ENCODE results near the gene DYNC1H1.
A peak's percentile ranks its signal among the peaks of the same experiment; 100 is the strongest.

The DYNC1H1 gene

DNA sequence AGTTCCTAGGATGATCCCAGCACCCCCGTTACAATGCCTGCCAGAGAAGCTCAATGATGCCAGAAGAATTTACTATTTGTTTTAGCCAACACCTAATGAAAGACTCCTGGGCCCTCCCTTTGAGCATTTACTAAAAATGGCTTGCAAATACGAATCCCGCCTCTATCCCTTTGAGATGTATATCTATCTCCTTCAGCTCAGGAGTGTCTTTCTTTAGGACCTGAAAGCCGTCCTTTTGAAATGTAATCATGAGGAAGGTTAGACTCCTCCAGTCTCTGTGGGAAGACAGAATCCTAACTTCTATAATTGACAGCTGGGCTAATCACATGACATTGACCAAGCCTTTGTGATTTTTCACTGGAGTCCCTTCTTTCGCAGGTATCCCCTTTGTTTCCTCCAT is 19.2 kb upstream of the DYNC1H1 start:
- DNase-seq, result no peak

DNA sequence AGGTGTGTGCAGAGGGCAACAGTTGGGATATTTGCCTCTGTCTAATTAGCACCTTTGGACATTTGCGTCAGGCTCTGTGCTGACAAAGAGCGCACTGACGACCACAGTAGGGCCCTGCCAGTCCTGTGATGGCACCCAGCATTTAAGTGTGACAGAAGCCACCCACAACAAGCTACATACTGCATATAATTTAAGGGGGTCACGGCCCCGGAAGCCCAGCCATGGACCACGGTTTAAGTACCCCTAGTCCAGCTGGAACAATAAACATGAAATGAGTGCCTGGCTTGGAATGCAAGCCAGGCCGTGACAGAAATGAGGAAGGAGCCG is 16.8 kb upstream of the DYNC1H1 start:
- peak; percentile 30 for DNase-seq

DNA sequence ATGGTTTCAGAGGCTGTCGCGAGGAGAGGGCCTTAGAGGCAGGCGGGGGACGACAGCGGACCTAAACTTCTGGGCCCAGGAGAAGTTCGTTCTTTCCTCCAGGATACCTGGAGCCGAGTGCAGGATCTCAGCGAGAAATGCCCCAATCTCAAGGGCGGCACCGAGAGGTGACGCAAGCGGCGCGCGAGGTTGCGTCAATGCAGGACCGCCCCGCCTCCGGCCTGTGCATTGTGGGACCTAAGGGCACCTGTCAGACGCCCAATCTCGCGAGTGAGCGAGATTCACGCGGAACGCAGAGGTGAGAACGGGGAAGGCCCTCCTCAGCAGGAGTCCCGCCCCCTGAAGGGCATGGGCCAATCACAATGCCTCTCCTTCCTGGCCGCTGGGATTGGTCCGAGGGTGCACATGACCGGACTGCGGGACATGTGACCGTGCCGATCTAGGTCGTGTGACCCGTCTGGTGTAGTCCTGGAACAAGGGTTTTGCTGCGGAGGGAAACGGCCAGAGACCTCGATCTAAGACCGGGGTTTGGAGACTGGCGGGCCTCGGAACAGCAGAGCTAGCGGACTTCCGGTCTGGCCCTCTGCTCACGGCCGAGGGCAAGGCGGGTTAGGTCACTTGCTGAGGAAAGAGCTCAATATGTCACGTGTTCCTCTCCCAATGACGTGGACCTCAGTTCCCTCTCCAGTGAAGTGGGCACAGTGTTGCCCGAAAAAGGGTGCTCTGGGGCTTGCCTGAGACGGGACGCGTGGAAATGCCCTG is 16.3 kb upstream of the DYNC1H1 start:
- peak; percentile 100 for DNase-seq

DNA sequence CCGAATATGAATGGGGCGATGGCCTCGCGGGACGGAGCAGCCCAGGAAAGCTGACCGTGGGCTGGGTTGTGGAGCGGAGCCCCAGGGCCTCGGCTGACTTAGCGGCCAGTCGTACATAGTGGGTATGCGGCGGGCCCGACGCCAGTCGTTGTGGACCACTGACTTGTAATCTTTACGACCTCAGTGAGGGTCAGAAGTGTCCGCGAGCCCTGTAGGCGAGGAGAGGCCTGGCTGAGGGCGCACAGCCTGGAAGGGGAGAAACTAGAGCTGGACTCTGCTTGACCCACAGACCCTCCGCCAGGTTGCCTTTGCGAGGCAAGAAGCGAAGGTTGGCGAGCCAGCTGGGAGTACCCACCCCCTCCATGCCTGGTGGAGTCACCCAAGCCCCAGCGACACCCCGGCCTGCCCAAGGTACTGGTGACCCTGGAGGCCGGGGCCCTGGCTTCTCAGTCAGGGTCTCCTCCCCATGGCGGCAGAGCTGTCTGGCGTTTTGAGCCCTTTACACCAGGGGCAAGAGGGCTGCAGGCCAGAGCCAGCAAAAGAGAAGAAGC is 15.6 kb upstream of the DYNC1H1 start:
- no peak for DNase-seq

DNA sequence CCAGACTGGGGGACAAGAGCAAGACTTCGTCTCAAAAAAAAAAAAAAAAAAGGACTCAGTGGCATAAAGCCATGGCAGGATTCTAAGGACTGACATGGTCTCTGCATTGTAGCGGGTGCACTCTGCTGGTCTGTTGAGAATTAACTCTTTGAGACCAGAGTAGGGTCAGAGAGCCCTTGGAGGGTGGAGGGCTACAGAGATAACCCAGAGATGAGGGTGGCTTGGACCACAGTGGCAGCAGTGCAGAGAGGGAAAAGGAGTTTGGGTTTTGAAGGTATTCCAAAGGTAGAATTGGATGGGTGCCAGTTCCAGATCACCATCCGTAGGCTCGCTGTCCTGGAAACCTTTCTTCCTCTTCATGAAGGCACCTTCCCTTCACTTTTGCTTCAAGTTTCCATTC is 14.3 kb upstream of the DYNC1H1 start:
- no peak for DNase-seq

- DNase-seq, result no peak
Observed at GRCh38 chr14:101950516-101951215, 13.7 kb upstream of the DYNC1H1 start.

DNA sequence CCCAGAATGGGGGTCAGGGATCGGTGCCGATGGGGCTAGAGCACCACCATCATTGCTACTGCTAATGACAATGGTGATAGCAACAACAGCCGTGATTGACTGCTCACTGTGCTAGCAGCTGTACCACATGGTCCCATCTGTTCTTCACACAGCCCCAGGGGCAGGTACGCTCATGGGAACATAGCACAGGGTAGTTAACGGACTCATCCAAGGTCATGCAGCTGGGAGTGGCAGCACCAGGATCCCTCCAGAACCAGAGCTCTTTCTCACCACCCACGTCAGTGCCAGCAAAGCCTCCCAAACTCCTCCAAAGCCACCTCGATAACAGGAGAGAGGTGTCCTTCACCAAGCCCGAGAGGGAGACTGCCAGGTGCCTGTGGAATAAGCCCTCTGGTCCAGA is 11.2 kb upstream of the DYNC1H1 start:
- DNase-seq, result no peak

GRCh38 chr14:101954501-101954900 is 9.9 kb upstream of the DYNC1H1 start:
- no peak for DNase-seq

DNA sequence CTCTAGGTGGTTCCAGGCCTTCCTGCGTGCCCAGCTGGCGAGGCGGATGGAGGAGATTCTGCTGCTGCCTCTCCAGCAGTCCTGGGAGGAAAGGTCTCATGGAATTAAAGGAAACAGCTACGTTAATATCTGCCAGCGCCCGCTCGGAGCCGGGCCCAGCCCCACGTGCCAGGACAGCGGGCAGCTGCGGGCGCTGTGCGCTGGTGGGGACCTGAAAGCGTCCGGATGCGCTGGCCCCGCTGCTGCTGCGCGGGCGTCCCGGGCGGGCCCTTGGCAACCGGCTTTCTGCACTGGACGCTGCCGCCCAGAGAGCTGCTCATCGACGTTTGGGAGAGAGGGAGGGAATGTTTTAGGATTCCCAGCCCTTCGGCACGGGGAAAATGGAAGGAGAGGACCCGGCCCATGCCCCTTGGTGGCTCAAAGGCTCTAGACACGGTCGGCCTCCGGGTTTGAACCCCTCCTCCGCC is 8.6 kb upstream of the DYNC1H1 start:
- no peak for DNase-seq

DNA sequence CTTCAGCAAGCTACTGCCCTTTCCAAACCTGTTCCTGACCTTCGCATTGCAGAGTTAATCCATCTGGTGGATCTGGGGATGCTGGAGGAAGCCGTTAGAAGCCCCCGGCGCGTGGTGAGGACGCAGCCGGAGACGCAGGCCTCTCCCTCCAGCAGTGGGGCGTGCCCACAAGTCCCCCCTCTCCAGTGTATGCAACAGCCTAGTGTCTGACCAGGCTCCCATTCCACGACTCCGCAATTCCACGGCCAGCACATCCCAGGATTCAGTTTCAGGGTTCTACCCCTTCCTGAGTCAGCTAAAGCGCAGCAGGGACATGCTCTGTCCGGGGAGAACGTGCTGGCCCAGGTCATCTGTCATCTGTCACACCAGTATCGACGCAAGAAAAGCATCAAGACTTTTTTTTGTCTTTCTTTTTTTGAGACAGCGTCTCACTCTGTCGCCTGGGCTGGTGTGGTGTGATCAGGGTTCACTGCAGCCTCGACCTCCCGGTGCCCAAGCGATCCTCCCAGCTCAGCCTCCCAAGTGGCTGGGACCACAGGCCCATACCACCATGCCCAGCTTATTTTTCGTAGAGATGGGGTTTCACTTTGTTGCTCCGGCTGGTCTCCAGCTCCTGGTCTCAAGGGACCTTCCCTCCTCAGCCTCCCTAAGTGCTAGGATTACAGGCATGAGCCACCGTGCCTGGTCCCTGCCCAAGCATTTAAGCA is 8.0 kb upstream of the DYNC1H1 start:
- DNase-seq, result no peak

DNA sequence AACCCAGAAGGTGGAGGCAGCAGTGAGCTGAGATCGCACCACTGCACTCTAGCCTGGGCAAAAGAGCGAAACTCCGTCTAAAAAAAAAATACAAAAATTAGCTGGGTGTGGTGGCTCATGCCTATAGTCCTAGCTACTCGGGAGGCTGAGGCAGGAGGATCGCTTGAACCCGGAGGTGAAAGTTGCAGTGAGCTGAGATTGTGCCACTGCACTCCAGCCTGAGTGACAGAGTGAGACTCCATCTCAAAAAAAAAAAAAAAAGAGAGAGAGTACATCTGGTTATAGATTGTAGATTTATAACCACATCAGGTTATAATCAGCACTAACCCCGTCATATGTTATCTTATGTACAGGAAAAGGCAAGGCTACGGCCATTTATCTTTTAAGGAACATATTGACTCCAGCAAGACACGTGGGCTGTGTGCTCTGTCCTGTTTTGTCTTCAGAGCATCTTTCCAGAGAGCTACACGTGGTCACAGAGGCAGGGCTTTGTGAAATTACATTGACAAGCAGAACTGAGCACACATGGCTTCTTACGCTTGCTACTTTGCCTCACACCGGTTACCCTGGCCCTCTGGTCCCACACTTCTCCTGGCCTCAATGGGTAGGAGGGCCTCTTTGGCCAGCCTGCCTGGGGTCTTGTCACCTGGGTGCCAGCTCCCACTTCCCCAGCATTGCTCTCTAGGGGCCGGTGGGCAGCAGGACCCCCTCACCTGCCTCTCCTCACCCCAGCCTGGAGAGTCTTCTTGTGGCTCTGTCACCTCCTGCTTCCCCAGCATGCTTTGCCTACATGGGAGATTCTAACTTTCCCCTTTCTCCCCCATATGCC is 6.8 kb upstream of the DYNC1H1 start:
- no peak for DNase-seq

- no peak for DNase-seq
Observed at GRCh38 chr14:101958418-101959180, 5.8 kb upstream of the DYNC1H1 start.

- DNase-seq, result no peak
Observed at GRCh38 chr14:101959277-101959676, 5.1 kb upstream of the DYNC1H1 start.

DNA sequence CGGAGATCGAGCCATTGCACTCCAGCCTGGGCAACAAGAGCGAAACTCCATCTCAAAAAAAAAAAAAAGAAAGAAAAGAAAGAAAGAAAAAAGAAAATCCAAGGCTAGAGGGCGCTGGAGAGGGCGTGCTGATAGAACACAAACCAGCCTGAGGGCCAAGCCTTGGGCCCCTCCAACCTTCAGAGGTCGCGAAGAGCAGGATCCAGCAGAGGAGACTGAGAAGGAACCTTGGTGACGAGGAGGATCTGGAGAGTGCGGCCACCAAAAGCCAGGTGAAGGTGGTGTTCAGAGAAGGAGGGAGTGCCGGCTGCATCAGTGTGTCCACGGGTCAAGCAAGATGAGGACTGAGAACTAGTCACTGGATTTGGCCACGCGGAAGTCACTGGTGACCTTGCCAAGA is 4.1 kb upstream of the DYNC1H1 start:
- DNase-seq, result peak; percentile 46

GRCh38 chr14:101961011-101961721 is 3.2 kb upstream of the DYNC1H1 start:
- peak; percentile 83 for DNase-seq

- no peak for DNase-seq
Observed at GRCh38 chr14:101961746-101962502, 2.4 kb upstream of the DYNC1H1 start.

- no peak for DNase-seq
Observed at GRCh38 chr14:101962503-101962874, 1.9 kb upstream of the DYNC1H1 start.

DNA sequence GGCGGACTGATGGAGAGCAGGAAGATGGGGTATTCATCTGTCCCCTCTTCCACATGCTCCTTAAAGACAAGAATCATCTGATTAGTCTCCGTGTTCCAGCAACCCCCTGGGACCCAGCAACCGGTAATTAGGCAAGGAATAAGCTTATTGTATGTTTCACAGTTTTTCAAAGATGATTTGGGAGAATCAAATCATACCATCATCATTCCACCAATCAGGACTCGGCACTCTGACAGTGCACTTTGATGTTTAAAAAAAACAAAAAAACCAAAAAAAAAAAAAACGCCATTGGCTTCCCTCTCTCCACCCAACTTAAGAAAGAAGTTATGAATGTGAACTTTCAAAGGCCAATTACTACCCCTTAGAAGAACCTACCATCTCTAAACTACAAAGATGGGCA is 1.3 kb upstream of the DYNC1H1 start:
- DNase-seq, result no peak

DNA sequence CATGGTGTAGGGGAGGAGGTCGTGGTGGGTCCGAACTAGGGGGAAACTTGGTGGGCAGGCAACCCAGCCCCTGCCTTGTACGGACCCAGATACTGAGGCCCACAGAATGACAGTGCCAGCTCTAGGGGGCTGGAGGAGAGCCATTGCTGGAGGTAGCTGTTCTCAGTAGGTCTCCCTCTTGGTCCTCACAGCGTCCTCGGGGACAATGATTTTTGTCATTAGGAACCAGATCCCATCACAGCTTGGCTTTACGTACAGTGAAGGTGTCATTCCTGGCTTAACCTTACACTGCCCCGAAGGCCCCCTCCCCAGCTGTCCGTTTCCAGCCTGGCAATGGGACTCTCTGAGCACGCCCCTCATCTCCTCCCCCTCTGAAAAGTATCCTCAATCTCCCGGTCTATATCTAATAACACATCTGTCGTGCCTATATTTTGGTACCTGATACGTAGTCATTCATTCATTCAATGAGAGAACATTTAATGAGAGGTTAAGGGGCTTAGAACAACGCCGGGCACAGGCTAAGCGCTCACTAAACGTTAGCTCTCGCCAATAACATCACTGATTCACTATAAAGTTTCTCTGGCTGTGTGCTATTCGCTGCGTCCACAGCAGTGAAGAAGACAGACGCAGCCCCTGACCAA is 597 bp upstream of the DYNC1H1 start:
- no peak for DNase-seq

DNA sequence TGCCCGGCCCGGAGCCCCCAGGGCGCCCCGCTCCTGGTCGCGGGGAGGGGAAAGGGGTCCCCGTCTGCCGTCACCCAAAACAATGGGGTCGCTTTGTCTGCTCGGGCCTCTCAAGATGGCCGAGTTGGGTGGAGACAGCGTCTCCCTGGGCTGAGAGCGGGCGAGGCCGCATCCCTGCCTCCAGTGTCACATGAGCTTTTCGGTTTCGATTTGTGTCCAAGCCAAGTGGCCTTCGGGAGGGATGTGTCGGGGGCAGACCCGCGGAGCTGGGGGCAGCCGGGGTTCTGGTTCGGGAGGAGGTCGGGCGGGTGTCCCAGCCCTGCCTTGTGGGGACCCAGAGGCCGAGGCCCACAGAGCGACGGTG is 790 bp downstream of the DYNC1H1 start:
- peak; percentile 70 for DNase-seq

Data from CD4-positive, alpha-beta T cell treated with Interleukin-12 subunit alpha and Interleukin-12 subunit beta, for 1 hour (primary cell).